CD4-positive, alpha-beta T cell treated with Interleukin-17A for 4 hours (primary cell): ENCODE data around the gene P2RX4.
"Not testable (repeated sequence)": the region's sequence is repeated elsewhere in the genome, so short reads cannot be mapped to it uniquely, and the experiment has no call there.

Experiments used
- DNase-seq: peaks from one replicate; pipeline ENCODE4 v3.0.0-alpha.2; 2020; ENCODE audit warnings: mixed read lengths

Gene P2RX4

DNA sequence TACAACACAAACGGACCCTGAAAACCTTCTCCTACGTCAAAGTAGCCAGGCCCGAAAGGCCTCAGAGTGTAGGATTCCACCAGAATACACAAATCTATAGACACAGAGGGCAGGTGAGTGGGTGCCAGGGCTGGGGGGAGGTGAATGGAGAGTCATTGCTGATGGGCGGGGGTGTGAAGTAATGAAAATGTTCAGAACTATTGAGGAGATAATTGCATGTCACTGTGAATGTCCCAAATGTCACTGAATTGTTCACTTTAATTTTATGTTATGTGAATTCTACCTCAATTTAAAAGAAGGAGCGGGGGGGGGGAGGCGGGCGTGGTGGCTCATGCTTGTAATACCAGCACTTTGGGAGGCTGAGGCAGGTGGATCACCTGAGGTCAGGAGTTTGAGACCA lies 36.0 kb downstream of the P2RX4 start:
- no peak for DNase-seq

GRCh38 chr12:121246893-121247557 lies 37.1 kb downstream of the P2RX4 start:
- DNase-seq = no peak

DNA sequence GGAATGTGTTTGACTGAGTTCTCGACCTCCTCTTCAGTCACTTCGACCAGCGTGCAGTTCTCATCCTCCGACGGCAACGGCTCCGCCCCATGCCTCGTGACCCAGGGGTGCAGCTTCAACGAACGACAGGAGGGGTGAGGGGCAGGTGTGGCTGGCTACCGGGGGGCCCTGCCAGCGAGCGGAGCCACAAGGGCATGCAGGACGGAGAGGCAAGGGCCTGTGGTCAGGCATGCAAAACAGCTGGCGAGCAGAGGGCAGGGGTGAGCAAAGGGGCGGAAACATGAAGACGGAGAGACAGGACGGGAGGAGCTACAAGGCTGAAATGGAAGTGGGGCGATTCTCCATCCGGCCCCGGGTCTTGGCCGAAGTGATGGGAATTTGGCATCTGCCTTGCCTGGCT lies 38.7 kb downstream of the P2RX4 start:
- no peak for DNase-seq

- no peak for DNase-seq
These were observed 40.4 kb downstream of the P2RX4 start for GRCh38 chr12:121250359-121250758.

DNA sequence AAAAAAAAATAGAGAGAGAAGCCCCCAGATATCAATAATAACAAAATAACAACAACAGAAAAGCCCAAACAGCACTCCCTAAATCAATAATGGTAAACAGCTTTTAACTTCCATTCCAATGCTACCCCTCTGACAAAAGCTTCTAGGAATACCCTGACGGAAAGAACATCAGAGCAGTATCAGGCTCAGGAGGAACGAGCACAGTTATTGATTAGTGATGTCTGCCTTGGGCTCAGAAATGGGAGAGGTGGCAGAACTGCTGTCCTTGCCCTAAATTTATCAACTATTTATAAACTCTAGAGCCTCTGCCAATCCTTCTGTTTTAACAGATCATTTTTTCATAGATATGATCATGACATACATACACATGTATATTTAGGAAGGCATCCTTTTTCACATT lies 41.9 kb downstream of the P2RX4 start:
- DNase-seq = no peak

DNA sequence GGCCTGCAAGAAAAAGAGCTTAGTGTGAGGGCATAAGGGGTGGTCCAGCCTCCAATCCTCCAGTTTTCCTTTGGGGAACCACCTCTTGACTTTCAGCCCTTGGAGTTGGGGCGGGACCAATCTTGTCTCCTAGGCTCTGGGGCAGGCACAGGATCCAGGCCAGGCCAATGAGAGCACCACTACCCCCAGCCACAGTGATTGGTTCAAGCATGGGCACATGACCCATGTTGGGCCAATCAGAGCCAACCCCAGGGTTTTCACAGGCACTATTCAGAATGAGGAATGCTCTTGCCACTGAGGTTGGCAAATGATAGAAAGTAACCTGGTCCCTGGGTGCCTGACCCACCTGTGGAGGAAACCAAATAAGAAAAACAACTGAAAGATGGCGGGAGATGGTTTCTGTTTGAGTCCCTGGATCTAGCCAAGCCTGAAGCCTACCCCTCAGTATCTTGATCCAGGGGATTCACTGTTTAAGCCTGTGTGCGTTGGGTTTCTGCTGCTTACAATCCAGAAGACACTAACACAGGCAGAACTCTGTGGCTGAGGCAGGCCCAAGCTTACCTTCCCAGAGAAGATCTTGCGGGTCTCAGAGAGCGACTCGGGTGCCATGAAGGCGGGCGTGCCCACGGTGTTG lies 42.9 kb downstream of the P2RX4 start:
- no peak for DNase-seq

DNA sequence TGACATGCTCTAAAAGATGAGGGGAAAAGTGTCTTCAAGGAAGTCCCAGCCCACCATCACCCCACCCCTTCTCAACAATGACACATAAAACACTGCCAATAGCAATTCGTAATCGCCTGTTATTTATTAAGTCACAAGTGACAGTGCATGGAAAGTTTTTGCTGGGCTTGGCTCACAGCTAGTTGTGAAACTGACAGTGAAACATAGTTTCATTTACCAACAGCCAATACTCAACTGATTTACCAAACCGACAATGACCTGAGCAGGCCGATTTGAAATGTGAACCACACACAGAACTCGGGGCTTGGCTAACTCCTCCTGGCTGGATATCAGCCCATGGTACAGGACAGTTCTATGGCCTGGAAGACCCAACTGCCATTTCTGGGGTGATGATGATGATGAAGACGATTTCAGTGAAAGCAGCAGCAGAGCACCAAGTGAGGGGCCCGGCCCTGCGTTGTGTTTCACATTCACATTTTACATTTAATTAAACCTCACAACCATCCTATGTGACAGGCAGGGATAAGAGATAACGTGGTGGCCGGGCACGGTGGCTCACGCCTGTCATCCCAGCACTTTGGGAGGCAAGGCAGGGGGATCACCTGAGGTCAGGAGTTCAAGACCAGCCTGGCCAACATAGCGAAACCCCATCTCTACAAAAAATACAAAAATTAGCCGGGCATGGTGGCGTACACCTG lies 43.9 kb downstream of the P2RX4 start:
- DNase-seq = no peak

GRCh38 chr12:121255433-121255832 lies 45.5 kb downstream of the P2RX4 start:
- no peak for DNase-seq

DNA sequence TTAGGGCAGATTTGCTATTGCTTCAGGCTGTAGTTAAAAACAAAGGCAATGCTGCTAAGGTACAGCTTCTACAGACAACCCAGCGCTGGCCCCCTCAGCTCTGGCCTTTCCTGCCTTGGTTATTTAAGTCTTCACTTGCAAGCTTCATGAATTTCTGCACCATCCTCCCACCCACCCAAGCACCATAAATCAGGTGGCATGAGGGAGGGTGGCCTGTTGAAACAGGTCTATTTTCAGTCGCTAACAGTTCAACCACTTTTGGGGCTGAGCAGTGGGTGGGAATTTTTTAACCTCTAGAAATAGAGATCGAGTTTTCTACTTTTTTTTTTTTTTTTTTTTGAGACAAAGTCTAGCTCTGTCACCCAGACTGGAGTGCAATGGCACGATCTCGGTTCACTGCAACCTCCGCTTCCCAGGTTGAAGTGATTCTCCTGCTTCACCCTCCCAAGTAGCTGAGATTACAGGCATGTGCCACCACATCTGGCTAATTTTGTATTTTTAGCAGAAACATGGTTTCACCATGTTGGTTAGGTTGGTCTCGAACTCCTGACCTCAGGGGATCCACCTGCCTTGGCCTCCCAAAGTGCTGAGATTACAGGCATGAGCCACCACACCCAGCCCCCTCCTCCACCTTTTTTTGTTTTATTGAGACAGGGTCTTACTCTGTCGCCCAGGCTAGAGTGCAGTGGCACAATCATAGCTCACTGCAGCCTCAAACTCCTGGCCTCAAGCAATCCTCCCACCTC lies 47.9 kb downstream of the P2RX4 start:
- not testable (repeated sequence) for DNase-seq

DNA sequence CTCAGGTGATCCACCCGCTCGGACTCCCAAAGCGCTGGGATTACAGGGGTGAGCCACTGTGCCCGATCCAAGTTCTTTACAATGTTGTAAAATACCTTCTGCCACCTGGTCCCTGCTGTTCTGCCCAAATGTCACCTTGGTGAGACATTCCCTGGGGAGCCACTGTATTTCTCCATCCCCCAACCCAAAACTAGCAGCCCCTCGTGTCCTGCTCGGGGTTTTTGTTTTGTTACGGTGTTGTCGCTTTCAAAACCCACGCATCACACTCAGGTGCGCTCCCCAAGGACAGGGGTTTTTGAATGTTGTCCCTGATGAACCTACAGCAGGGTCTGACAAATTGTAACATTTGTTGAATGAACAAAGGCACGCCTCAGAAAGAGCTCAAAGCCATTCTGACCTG lies 49.1 kb downstream of the P2RX4 start:
- no peak for DNase-seq

GRCh38 chr12:121260091-121260490 lies 50.2 kb downstream of the P2RX4 start:
- no peak for DNase-seq

DNA sequence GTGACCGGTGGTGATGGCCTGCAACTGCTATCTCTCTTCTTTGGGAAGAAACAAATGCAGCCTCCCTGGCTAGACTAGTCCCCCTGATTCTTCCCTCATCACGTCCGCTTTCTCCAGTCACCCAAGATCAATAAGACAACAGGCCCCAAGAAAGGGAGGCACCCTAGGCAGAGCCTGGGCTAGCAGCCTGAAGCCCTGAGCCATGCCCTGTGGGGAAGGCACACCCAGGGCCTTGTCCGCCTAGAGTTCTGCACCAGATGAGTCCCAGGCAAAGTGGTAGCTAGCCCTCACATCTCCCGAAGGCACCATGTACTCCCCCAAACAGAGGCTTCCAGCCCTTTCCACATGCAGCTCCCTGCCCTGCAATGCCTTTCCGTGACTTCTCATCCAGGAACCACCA lies 51.5 kb downstream of the P2RX4 start:
- no peak for DNase-seq

GRCh38 chr12:121263206-121263935 lies 53.4 kb downstream of the P2RX4 start:
- DNase-seq = no peak

GRCh38 chr12:121264135-121264534 lies 54.2 kb downstream of the P2RX4 start:
- DNase-seq = no peak

DNA sequence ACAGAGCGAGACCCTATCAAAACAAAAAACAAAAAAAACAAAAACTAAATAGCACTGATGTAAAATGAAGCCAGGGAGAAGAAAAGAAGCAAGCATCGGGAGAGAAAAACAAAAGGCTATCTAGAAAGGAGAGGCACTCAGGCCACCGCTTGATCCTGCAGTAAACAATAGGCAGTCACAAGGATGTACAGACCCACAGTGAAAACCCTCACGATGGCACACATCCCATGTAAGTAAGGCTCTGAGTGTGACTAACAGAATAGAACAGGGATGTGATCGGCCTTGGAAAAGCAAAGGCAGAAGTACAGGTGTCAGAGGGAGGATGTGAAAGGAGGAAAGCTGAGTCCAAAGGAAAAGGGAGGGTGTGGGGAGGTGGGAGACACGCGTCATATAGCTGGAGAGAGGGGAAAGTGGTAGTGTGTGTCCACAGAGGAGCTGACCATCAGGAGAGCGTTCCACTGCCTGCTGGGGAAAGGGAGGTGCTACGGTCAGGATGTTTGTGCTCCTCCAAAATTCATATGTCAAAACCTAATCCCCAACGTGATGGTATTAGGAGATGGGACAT lies 55.1 kb downstream of the P2RX4 start:
- DNase-seq = no peak

DNA sequence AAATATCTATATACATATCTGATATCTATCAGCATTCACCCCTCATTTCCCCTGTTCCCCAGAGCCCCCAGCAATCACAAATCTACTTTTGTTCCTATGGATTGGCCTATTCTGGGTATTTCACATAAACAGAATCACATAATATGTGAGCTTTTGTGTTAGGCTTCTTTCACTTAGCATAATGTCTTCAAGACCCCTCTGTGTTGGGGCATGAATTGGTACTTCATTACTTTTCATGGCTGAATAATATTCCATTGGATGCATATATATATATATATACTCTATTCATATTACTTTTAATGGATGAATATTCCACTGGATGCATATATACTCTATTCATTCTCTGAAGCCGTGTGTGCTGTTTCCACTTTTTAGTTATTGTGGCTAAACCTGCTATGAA lies 57.9 kb downstream of the P2RX4 start:
- no peak for DNase-seq

DNA sequence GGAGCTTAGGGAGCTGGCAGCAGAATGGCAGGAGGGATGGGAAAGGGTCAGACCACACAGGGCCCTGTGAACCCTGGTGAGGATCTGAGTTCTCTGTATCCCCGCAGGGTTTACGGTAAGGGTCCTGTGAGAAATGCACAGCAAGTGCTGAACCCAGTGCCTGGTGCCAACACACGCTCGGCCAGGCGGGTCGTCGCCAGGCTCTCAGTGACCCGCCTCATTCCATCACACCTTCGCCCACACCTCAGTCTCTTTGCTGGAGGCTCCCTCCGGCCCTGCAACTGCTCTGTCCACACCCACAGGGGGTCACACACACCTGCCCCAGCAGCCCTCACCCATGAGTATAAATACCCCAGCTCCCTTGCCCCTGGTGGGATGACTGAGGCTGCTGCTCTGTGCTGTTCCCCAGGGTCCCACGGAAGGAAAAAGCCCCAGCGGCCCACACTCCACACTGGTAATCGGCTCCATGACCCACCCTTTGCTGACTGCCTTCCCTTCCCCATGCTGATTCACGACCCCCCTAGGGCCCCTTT lies 63.5 kb downstream of the P2RX4 start:
- DNase-seq = no peak

- DNase-seq = no peak
These were observed 64.3 kb downstream of the P2RX4 start for GRCh38 chr12:121274036-121274763.

DNA sequence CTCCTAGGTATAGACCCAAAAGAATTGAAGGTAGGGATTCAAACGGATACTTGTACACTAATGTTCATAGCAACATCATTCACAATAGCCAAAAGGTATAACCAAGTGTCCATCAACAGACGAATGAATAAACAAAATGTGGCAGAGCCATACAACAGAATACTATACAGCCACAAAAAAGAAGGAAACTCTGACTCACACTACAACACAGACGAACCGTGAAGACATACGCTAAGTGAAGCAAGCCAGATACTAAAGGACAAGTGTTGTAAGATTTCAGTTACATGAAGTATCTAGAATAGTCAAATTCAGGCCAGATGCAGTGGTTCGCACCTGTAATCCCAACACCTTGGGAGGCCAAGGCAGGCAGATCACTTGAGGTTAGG lies 67.4 kb downstream of the P2RX4 start:
- DNase-seq = no peak

DNA sequence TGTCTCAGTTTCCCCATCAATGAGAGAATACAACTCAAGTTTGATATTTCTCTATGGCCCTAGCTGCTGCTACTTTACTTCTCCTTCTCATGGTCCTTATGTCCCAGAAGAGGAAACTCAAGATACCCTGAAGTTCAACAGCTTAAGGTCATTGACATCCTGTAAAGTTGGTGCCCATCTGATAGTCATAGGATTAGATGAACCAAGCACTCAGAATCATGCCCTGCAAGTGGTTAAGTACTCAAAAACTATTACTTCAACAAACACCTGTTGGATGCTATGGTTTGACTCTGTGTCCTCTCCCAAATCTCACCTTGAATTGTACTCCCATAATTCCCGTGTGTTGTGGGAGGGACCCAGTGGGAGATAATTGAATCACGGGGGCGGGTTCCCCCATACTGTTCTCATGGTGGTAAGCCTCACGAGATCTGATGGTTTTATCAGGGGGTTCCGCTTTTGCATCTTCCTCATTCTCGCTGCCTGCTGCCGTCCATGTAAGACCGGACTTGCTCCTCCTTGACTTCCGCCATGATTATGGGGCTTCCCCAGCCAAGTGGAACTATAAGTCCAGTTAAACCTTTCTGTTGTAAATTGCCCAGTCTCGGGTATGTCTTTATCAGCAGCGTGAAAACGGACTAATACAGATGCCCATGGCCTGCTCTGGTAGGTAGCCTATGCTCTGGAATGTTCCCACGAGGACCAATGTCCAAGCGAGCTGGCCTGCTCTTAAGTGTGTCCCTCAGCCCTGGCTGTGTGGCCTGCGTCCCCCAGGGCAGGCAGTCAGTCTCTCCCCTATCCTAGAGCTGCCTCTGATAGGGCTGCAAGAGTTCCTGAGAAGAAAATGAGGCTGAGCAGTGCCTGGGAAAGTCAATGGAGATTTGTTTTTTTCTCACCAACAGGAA lies 68.5 kb downstream of the P2RX4 start:
- no peak for DNase-seq

GRCh38 chr12:121279071-121279375 lies 69.1 kb downstream of the P2RX4 start:
- DNase-seq = no peak
